Ascending aorta (tissue), 2 donors: Measurements from ENCODE around the gene TGFBRAP1. TPM values are rescaled to one million over a fixed set of nuclear protein-coding genes. Genes with fewer than 3 reads are reported as not detected.

Source experiments
- DNase-seq, 2 donors: peaks; one replicate each; pipeline ENCODE4 v3.0.0-alpha.2; 2019; ENCODE audit warnings: low spot score in 2 of 2
- H3K27ac ChIP-seq, 2 donors: fragments of 200-600 bp; sonication (generic); one replicate each; pipeline ENCODE4 v1.5.1; 2016 to 2017; ENCODE audit warnings: mild to moderate bottlenecking in 1 of 2
- H3K27me3 ChIP-seq: fragments of 200-600 bp; sonication (generic); one replicate; pipeline ENCODE4 v1.5.1; 2017
- H3K36me3 ChIP-seq, 2 donors: fragments of 200-600 bp; sonication (generic); one replicate each; pipeline ENCODE4 v1.5.1; 2016
- H3K4me1 ChIP-seq, 2 donors: fragments of 200-600 bp; sonication (generic); one replicate each; pipeline ENCODE4 v1.5.1; 2016 to 2017; ENCODE audit warnings: mild to moderate bottlenecking in 1 of 2
- H3K4me3 ChIP-seq, 2 donors: fragments of 200-600 bp; sonication (generic); one replicate each; pipeline ENCODE4 v1.5.1; 2016 to 2017; ENCODE audit warnings: mild to moderate bottlenecking in 1 of 2
- H3K9me3 ChIP-seq, 2 donors: fragments of 200-600 bp; sonication (generic); one replicate each; pipeline ENCODE4 v1.5.1; 2016
- CTCF ChIP-seq, 3 experiments: fragments of 200-600 bp in 2 of 3; fragments of 450-650 bp in 1 of 3; sonication (generic) in 2 of 3; IDR thresholded peaks; one replicate each; pipeline ENCODE4 v1.5.1; 2016 to 2019; ENCODE audit warnings: antibody characterized with exemption in 3 of 3, mild to moderate bottlenecking in 1 of 3, moderate library complexity in 1 of 3
- intact Hi-C: fragments of 100-400 bp; cut with DNase I; formaldehyde crosslinking; loops from one replicate; pipeline ENCODE4 v1.15.1; 2023
- total RNA-seq: library from RNA; depleted of rRNA; stranded (reverse); fragments of >200 nt; gene quantifications from one replicate; pipeline ENCODE4 v1.1.0, GENCODE V29; 2016

The TGFBRAP1 gene
- total RNA-seq, 1 donor from 2014 or later: 30.1 TPM

DNA sequence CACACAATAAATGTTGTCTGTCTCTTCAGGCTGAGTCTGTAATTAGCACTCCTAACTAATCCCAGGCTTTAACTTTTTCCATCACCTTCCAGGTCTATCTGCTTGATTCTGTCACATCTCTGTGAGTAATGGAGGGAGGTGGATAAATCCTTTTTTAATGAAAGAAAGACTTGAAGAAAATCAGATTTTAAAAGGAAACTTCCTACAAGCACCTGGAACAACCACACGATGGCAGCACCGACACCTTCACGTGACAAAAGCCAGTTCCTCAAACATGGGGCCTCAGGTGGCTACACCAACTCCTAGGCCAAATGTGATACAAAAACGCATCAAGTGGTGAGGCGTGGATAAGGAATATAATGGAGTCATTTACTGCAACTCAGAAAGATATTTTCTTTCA lies 41.8 kb downstream of the TGFBRAP1 start:
- no peak overlapping the region for H3K27ac ChIP-seq
- no peaks in the 10 kb centered on the region for H3K9me3 ChIP-seq
- TF ChIP-seq CTCF (IDR thresholded peaks at IDR 0.05): peak in 2 of 3 experiments; percentile 11 to 30
- no peaks in the 10 kb centered on the region for H3K27me3 ChIP-seq
- H3K4me1 ChIP-seq: no peaks in the 10 kb centered on the region
- DNase-seq: no peak
- intact Hi-C loops: no loop called here
- peaks cover 44 to 60% of the 10 kb centered on the region in 2 donors for H3K36me3 ChIP-seq
- no peak overlapping the region for H3K4me3 ChIP-seq

DNA sequence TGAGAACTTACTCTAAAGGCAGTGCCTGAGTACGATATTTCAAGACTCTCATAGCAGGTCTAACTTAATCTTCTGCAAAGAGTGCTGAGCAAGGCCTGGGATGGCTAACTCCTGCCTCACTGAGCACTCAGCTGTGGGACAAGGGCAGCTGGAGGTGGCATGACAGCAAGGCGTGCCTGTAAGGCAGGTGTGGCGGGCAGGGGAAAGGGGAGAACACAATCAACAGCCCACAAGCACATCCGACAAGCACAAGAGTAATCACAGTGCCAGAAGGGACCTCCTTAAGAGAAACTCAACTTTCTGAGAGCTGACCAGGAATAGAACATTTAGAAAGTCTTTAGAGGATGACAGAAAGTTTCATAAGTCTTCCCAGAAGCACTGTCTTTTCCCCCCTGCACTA lies 46.0 kb downstream of the TGFBRAP1 start:
- Histone ChIP-seq H3K9me3 (no peaks in the 10 kb centered on the region), H3K36me3 (peaks cover 45 to 63% of the 10 kb centered on the region in 2 donors), H3K4me3 (no peak overlapping the region), H3K27ac (no peak overlapping the region), H3K27me3 (no peaks in the 10 kb centered on the region), H3K4me1 (no peaks in the 10 kb centered on the region)
- intact Hi-C loops: no loop called here
- no peak for DNase-seq
- TF ChIP-seq CTCF (IDR thresholded peaks at IDR 0.05): no peak

- Histone ChIP-seq H3K4me1 (no peaks in the 10 kb centered on the region), H3K27me3 (no peaks in the 10 kb centered on the region), H3K27ac (no peak overlapping the region), H3K4me3 (no peak overlapping the region), H3K9me3 (no peaks in the 10 kb centered on the region), H3K36me3 (peaks cover 55 to 72% of the 10 kb centered on the region in 2 donors)
- intact Hi-C loops: no loop called here
- no peak for TF ChIP-seq CTCF (IDR thresholded peaks at IDR 0.05)
- no peak for DNase-seq
Measured at GRCh38 chr2:105280281-105280680, 49.3 kb downstream of the TGFBRAP1 start.

- Histone ChIP-seq H3K27ac (no peak overlapping the region), H3K36me3 (peaks cover 55 to 72% of the 10 kb centered on the region in 2 donors), H3K4me3 (no peak overlapping the region), H3K9me3 (no peaks in the 10 kb centered on the region), H3K4me1 (no peaks in the 10 kb centered on the region), H3K27me3 (no peaks in the 10 kb centered on the region)
- TF ChIP-seq CTCF (IDR thresholded peaks at IDR 0.05): no peak
- DNase-seq: no peak
- intact Hi-C loops: no loop called here
Measured at GRCh38 chr2:105279126-105279525, 50.4 kb downstream of the TGFBRAP1 start.

GRCh38 chr2:105278654-105279053 lies 50.9 kb downstream of the TGFBRAP1 start:
- no peak for TF ChIP-seq CTCF (IDR thresholded peaks at IDR 0.05)
- H3K27me3 ChIP-seq: no peaks in the 10 kb centered on the region
- H3K27ac ChIP-seq: no peak overlapping the region
- H3K9me3 ChIP-seq: no peaks in the 10 kb centered on the region
- no peaks in the 10 kb centered on the region for H3K4me1 ChIP-seq
- no peak overlapping the region for H3K4me3 ChIP-seq
- peaks cover 56 to 72% of the 10 kb centered on the region in 2 donors for H3K36me3 ChIP-seq
- intact Hi-C loops: no loop called here
- no peak for DNase-seq

DNA sequence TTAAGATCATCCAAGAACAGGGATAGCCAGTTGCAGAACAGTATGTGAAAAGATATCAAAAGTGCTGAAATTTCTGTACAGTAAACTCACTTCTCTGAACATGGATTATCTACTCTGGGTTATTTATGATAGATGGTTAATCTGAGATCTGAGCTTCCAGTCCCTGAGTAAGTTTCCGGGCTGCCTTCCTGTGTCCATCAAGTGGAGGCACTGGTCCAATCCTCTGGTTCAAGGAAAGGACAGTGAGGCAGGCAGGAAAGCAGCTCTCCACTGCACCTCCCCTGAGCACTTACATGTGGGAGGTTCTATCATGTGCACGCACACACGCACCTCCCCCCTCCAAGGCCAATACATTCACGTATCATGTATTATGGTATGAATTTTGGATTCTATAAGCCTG lies 55.5 kb downstream of the TGFBRAP1 start:
- peaks cover 77 to 95% of the 10 kb centered on the region in 2 donors for H3K36me3 ChIP-seq
- no peaks in the 10 kb centered on the region for H3K9me3 ChIP-seq
- H3K27ac ChIP-seq: no peak overlapping the region
- no peak overlapping the region for H3K4me3 ChIP-seq
- DNase-seq: no peak
- H3K27me3 ChIP-seq: no peaks in the 10 kb centered on the region
- no peak for TF ChIP-seq CTCF (IDR thresholded peaks at IDR 0.05)
- no peaks in the 10 kb centered on the region for H3K4me1 ChIP-seq
- intact Hi-C loops: no loop called here
